HG03460 (cell line): ENCODE data around the gene REG4.
"Not testable (repeated sequence)": the region's sequence is repeated elsewhere in the genome, so short reads cannot be mapped to it uniquely, and the experiment has no call there.

ENCODE experiments used
- ATAC-seq: cut with Tn5 transposase; IDR thresholded peaks from one replicate; pipeline ENCODE4 v1.9.1; 2021; ENCODE audit not compliant: unreplicated experiment

REG4 gene

DNA sequence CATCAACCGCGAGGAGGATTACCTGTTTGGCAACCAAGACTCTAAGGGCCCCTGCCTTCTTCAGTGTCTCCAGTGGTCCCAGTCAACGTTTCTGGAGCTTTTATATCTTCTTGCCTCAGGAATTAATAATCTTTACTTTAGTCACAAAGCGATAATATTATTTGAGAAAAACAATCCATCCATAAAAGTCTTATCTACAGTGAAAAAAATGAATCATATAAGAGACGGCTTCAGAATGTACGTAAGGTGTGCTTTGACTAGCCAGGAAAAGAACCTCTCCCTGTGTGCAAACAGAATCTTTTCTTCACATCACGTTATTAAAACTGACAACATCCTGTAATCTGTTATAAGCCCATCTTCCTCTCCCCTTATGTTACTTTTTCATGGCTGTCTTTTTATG, at the start of gene REG4:
Gene REG4, minus strand, starts transcription at position 74 of the 400 bp plus-strand sequence. CDS start 2,691 bp downstream, outside the sequence.
- no peak for ATAC-seq

- no peak for ATAC-seq
Observed at GRCh38 chr1:119859647-119860046, 48.4 kb upstream of the REG4 start.

DNA sequence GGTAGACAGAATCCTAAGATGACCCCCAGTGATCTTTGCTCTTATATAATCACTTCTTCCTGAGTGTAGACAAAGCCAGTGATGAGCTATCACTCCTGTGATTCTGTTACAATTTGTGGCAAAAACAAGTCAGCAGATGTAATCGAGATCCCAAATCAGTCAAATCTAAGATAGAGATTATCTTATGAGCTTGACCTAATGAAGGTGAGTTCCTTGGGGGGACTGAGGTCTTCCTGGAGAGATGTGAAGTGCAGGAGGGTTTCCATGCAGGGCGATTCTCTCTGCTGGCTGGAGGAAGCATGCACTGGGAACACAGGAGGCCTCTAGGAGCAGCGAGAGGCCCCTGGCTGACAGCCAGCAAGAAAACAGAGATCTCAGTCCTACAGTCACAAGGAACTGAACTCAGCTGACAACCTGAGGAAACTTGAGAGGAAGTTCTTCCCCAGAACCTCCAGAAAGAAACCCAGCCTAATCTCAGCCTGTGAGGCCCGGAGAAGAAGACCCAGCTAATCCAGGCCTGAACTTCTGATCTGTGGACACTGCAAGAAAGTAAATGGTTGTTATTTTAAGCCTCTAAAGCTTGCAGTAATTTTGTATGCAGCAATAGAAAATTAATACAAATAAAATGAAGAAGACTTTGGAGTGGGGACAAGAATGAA, 47.4 kb upstream of the REG4 start:
- not testable (repeated sequence) for ATAC-seq

- ATAC-seq, result no peak
Observed at GRCh38 chr1:119858126-119858525, 46.9 kb upstream of the REG4 start.

GRCh38 chr1:119853155-119853554, 41.9 kb upstream of the REG4 start:
- no peak for ATAC-seq

GRCh38 chr1:119844206-119844605, 32.9 kb upstream of the REG4 start:
- ATAC-seq, result not testable (repeated sequence)

GRCh38 chr1:119841306-119841705, 30.0 kb upstream of the REG4 start:
- ATAC-seq, result no peak

DNA sequence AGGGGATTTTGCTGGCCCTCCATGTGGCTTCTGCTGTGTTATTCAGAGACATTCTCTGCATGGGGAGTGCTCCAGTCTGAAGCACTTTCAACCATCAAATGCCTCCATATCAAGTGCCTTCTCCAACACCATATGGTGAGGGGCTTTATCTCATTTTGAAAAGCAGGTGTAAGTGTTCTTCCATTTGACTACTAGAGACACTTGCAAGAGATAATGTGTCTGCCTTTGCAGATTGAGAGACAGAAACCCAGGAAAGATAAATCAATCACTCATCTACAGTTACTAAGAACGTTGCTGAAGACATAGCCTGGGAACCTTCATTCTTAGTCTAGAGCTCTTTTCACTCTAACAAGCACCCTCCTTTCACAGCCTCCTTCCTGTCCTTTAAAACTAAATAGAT, 29.5 kb upstream of the REG4 start:
- no peak for ATAC-seq

GRCh38 chr1:119838236-119838635, 27.0 kb upstream of the REG4 start:
- no peak for ATAC-seq

- no peak for ATAC-seq
Observed at GRCh38 chr1:119834990-119835389, 23.7 kb upstream of the REG4 start.

DNA sequence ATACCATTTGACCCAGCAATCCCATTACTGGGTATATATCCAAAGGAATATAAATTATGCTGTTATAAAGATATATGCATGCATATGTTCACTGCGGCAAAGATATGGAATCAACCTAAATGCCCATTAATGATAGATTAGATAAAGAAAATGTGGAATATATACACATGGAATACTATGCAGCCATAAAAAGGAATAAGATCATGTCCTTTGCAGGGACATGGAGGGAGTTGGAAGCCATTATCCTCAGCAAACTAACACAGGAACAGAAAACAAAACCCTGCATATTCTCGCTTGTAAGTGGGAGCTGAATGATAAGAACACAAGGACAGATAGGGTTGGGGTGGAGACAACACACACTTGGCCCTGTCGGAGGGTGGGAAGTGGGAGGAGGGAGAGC, 19.8 kb upstream of the REG4 start:
- ATAC-seq, result no peak

DNA sequence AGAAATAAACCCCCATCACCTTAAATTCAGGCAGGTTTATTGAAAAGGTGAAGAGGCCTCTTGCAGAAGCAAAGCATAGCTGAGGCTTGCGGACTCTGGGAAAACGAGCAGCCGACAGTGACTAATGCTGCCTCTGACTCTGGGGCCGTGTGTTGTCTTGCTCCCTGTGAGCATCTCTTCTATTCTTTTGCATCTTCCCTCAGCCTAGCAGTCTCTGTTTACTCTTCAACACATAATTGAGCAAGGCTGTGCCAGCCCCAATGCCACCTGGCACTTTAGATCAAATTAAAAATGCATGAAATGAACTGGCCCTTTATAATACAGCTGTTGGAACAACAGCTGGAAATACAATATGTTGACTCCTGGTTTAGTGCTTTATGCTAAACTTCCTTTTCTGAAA, 18.4 kb upstream of the REG4 start:
- ATAC-seq, result no peak

DNA sequence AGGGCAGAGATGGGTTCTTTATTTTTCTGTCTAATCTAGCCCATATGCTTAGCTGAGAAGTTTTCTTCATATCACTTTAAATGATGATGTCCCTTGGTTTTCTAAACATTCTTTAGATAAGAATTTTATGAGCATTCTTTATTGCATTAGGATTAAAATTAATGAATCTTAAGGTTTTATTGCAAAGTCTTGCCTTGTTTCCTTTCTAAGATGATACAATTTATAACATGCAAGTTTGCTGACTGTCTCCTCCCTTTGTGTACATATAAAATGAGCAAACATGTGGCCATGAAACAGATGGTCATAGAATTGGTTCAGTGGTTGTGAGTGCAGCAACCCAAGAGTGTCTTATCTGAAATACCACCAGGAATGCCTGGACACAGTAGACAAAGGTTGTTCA, 17.7 kb upstream of the REG4 start:
- ATAC-seq, result not testable (repeated sequence)

GRCh38 chr1:119828266-119828665, 17.0 kb upstream of the REG4 start:
- ATAC-seq, result no peak

- no peak for ATAC-seq
Observed at GRCh38 chr1:119827010-119827409, 15.8 kb upstream of the REG4 start.

- ATAC-seq, result no peak
Observed at GRCh38 chr1:119822406-119822805, 11.1 kb upstream of the REG4 start.

GRCh38 chr1:119818181-119818580, 6.9 kb upstream of the REG4 start:
- ATAC-seq, result no peak

DNA sequence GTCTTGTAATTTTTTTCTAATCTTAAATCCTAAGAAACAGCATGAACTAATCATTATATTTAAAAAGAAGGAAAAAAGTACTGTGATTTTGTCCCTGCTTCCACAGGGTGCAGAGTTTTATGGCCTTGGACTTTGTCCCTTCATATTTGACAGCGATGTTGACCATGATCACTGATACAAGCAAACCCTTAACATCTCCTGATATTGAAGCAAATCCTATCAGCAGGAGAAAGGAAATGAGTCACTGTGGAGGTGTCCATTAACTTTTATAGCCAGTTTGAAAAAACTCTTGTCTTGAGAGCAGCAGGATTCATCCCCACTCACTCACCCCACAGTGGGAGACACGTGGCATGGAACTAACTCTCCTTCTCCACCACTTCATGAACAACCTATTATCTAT, 5.1 kb upstream of the REG4 start:
- no peak for ATAC-seq

- ATAC-seq, result no peak
Observed at GRCh38 chr1:119815928-119816327, 4.7 kb upstream of the REG4 start.

- no peak for ATAC-seq
Observed at GRCh38 chr1:119815361-119815760, 4.1 kb upstream of the REG4 start.

GRCh38 chr1:119814288-119814687, 3.0 kb upstream of the REG4 start:
- ATAC-seq, result no peak

DNA sequence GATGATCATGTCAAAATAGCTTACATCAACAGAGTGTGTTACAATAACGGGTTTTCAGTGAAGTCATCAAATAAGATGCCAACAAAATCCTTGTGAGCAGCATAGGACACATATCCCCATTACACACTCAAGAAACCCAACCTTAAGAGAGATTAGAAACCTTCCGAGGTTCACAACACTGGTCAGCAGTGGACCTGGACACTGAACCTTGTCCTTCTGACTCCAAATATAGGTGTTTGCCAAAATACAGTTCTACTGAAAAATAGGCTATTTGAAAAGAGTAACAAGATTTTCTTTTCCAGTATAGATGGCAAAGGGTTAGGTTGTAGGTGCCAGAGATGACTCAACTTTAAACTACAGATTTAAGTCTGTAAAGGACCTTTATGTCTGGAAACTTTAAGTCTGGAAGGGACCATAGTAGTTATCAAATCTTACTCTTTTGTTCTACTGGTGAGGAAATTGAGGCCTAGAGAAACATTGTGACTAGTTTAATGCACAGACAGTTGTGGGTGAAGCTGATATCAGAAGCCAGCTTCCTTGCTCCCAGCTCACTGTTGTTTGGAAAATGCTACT, 811 bp upstream of the REG4 start:
- ATAC-seq, result no peak

DNA sequence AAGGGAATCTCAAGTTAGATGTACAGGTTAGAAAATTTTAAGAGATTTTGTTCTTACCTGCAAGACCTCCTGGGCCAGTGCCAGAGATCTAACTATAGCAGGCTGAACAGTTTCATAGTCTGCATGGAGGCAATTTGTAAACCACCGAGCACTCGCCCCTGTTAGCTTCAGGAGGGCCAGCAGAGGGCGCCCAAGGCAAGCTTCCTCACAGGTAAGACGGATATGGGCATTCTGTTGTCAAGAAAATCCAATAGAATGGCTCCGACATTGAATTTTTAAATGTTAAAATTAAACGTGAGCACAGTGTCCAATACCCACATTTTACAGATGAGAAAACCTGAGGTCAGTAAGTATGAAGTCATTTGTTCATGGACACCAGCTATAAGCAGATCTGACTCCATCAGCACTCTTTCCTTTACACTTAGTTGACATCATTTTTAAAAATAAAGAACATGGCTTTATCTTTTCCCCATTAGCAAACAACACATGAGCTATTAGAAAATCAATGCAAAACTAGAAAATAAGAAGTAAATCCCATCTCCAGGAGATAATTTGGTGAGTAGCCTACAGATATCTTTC, 2.2 kb downstream of the REG4 start:
- ATAC-seq, result peak; percentile 73
